ENCODE results near the gene COPA.

COPA gene

GRCh38 chr1:160330119-160330518 lies 12.9 kb downstream of the COPA start:
- Histone ChIP-seq H3K27ac (no peak overlapping the region), H3K36me3 (replicated peaks) (peaks cover 97% of the 10 kb centered on the region), H3K27me3 (replicated peaks) (no peaks in the 10 kb centered on the region), H3K4me3 (ENCODE audit: low read depth, low read length) (no peak overlapping the region)
- no peak for DNase-seq
- no peak for TF ChIP-seq CTCF (IDR thresholded peaks at IDR 0.05; ENCODE audit: low read depth, low read length, missing control alignments)
- in situ Hi-C loops (cut with HindIII; ENCODE audit: low pct_ligation_motif_present, low sequenced_read_pairs): no loop called here

GRCh38 chr1:160328184-160328583 lies 14.9 kb downstream of the COPA start:
- peaks cover 96% of the 10 kb centered on the region for H3K36me3 ChIP-seq (replicated peaks)
- no peak for DNase-seq
- no peak overlapping the region for H3K4me3 ChIP-seq (ENCODE audit: low read depth, low read length)
- no peak for TF ChIP-seq CTCF (IDR thresholded peaks at IDR 0.05; ENCODE audit: low read depth, low read length, missing control alignments)
- no peak overlapping the region for H3K27ac ChIP-seq
- in situ Hi-C loops (cut with HindIII; ENCODE audit: low pct_ligation_motif_present, low sequenced_read_pairs): loop anchor here (5.0 kb wide), 1 partner anchor 36 kb away; no protein-coding TSS in a partner anchor
- no peaks in the 10 kb centered on the region for H3K27me3 ChIP-seq (replicated peaks)

GRCh38 chr1:160326418-160326817 lies 16.6 kb downstream of the COPA start:
- no peak overlapping the region for H3K4me3 ChIP-seq (ENCODE audit: low read depth, low read length)
- H3K27me3 ChIP-seq (replicated peaks): no peaks in the 10 kb centered on the region
- peaks cover 93% of the 10 kb centered on the region for H3K36me3 ChIP-seq (replicated peaks)
- TF ChIP-seq CTCF (IDR thresholded peaks at IDR 0.05; ENCODE audit: low read depth, low read length, missing control alignments): no peak
- in situ Hi-C loops (cut with HindIII; ENCODE audit: low pct_ligation_motif_present, low sequenced_read_pairs): loop anchor here (5.0 kb wide), 1 partner anchor 34 kb away; no protein-coding TSS in a partner anchor
- no peak for DNase-seq
- H3K27ac ChIP-seq: no peak overlapping the region

GRCh38 chr1:160325252-160325651 lies 17.8 kb downstream of the COPA start:
- no peak overlapping the region for H3K27ac ChIP-seq
- H3K4me3 ChIP-seq (ENCODE audit: low read depth, low read length): no peak overlapping the region
- H3K27me3 ChIP-seq (replicated peaks): no peaks in the 10 kb centered on the region
- DNase-seq: no peak
- in situ Hi-C loops (cut with HindIII; ENCODE audit: low pct_ligation_motif_present, low sequenced_read_pairs): loop anchor here (5.0 kb wide), 1 partner anchor 33 kb away; no protein-coding TSS in a partner anchor
- no peak for TF ChIP-seq CTCF (IDR thresholded peaks at IDR 0.05; ENCODE audit: low read depth, low read length, missing control alignments)
- peaks cover 90% of the 10 kb centered on the region for H3K36me3 ChIP-seq (replicated peaks)

GRCh38 chr1:160322831-160323230 lies 20.2 kb downstream of the COPA start:
- in situ Hi-C loops (cut with HindIII; ENCODE audit: low pct_ligation_motif_present, low sequenced_read_pairs): no loop called here
- no peaks in the 10 kb centered on the region for H3K27me3 ChIP-seq (replicated peaks)
- DNase-seq: no peak
- H3K27ac ChIP-seq: no peak overlapping the region
- no peak for TF ChIP-seq CTCF (IDR thresholded peaks at IDR 0.05; ENCODE audit: low read depth, low read length, missing control alignments)
- H3K4me3 ChIP-seq (ENCODE audit: low read depth, low read length): no peak overlapping the region
- H3K36me3 ChIP-seq (replicated peaks): peaks cover 77% of the 10 kb centered on the region

- DNase-seq: no peak
- H3K4me3 ChIP-seq (ENCODE audit: low read depth, low read length): no peak overlapping the region
- no peaks in the 10 kb centered on the region for H3K27me3 ChIP-seq (replicated peaks)
- no peak overlapping the region for H3K27ac ChIP-seq
- TF ChIP-seq CTCF (IDR thresholded peaks at IDR 0.05; ENCODE audit: low read depth, low read length, missing control alignments): no peak
- H3K36me3 ChIP-seq (replicated peaks): peaks cover 86% of the 10 kb centered on the region
- in situ Hi-C loops (cut with HindIII; ENCODE audit: low pct_ligation_motif_present, low sequenced_read_pairs): no loop called here
Observed at GRCh38 chr1:160315359-160315758, 27.7 kb downstream of the COPA start.

Measured in brain microvascular endothelial cell (primary cell).